GF-D8 (cell line): ENCODE results near the gene GNAZ.

ENCODE experiments used
- DNase-seq: peaks from one replicate; lab custom pipeline; 2025; lab: John Stamatoyannopoulos, UW

The GNAZ gene

GRCh38 chr22:23119494-23120414 is 49.4 kb downstream of the GNAZ start:
- no peak for DNase-seq

- no peak for DNase-seq
These were observed 50.1 kb downstream of the GNAZ start for GRCh38 chr22:23120415-23120899.

GRCh38 chr22:23121000-23121421 is 50.7 kb downstream of the GNAZ start:
- DNase-seq = no peak

GRCh38 chr22:23121424-23121823 is 51.1 kb downstream of the GNAZ start:
- no peak for DNase-seq

GRCh38 chr22:23122216-23122957 is 52.1 kb downstream of the GNAZ start:
- no peak for DNase-seq

GRCh38 chr22:23122992-23123803 is 52.9 kb downstream of the GNAZ start:
- DNase-seq = no peak

GRCh38 chr22:23123804-23124254 is 53.5 kb downstream of the GNAZ start:
- no peak for DNase-seq

GRCh38 chr22:23124611-23125511 is 54.5 kb downstream of the GNAZ start:
- no peak for DNase-seq

GRCh38 chr22:23125512-23126103 is 55.3 kb downstream of the GNAZ start:
- no peak for DNase-seq

GRCh38 chr22:23126165-23127054 is 56.1 kb downstream of the GNAZ start:
- DNase-seq = no peak

GRCh38 chr22:23127055-23127756 is 56.9 kb downstream of the GNAZ start:
- DNase-seq = no peak

- no peak for DNase-seq
These were observed 57.5 kb downstream of the GNAZ start for GRCh38 chr22:23127788-23128187.

- no peak for DNase-seq
These were observed 58.2 kb downstream of the GNAZ start for GRCh38 chr22:23128269-23129108.

- DNase-seq = no peak
These were observed 58.8 kb downstream of the GNAZ start for GRCh38 chr22:23129149-23129548.

GRCh38 chr22:23130697-23131096 is 60.4 kb downstream of the GNAZ start:
- no peak for DNase-seq

GRCh38 chr22:23131931-23132330 is 61.6 kb downstream of the GNAZ start:
- DNase-seq = no peak

- no peak for DNase-seq
These were observed 62.2 kb downstream of the GNAZ start for GRCh38 chr22:23132376-23133091.
